Naive B cell (primary cell): ENCODE measurements around the gene TAMALIN. TPM values are rescaled to one million over a fixed set of nuclear protein-coding genes. Genes with fewer than 3 reads are reported as not detected.
A peak's percentile ranks its signal among the peaks of the same experiment; 100 is the strongest.

Experiments used
- ATAC-seq, 2 donors: fragments of 150-1000 bp; cut with Tn5 transposase; 2 replicates each; pipeline ENCODE4 v1.10.0; 2021; ENCODE audit warnings: low read depth in 2 of 2, mild to moderate bottlenecking in 2 of 2, moderate library complexity in 2 of 2
- DNase-seq: peaks from one replicate; pipeline ENCODE4 v3.0.0; 2022
- H3K27ac Mint-ChIP-seq, 6 donors: one replicate each; pipeline ENCODE4 v1.8.0; 2020 to 2022; ENCODE audit warnings: mild to moderate bottlenecking in 6 of 6, mixed read lengths in 6 of 6, moderate library complexity in 5 of 6, inconsistent platforms in 2 of 6
- H3K27me3 Mint-ChIP-seq, 3 donors: one replicate each; pipeline ENCODE4 v1.8.0; 2021 to 2022; ENCODE audit warnings: mixed read lengths in 3 of 3, mild to moderate bottlenecking in 1 of 3
- H3K36me3 Mint-ChIP-seq, 2 donors: one replicate each; pipeline ENCODE4 v1.8.0; 2020 to 2022; ENCODE audit warnings: mixed read lengths in 2 of 2, inconsistent platforms in 1 of 2, mild to moderate bottlenecking in 1 of 2
- H3K4me1 Mint-ChIP-seq, 3 donors: one replicate each; pipeline ENCODE4 v1.8.0; 2020 to 2022; ENCODE audit warnings: mixed read lengths in 3 of 3, inconsistent platforms in 1 of 3, mild to moderate bottlenecking in 1 of 3, moderate library complexity in 1 of 3
- H3K4me3 Mint-ChIP-seq, 8 donors: one replicate each; pipeline ENCODE4 v1.8.0; 2020 to 2022; ENCODE audit warnings: mild to moderate bottlenecking in 8 of 8, mixed read lengths in 8 of 8, moderate library complexity in 8 of 8, inconsistent platforms in 2 of 8
- H3K9me3 Mint-ChIP-seq, 7 donors: one replicate each; pipeline ENCODE4 v1.8.0; 2020 to 2022; ENCODE audit warnings: mixed read lengths in 7 of 7, mild to moderate bottlenecking in 5 of 7, inconsistent platforms in 2 of 7, moderate library complexity in 1 of 7
- polyA plus RNA-seq, 6 donors: library from polyadenylated mRNA; unstranded; fragments of 300-500 nt; fragmentation: Illumina TruSeq; gene quantifications; one replicate each; pipeline ENCODE4 v1.2.3, GENCODE V29; 2021; ENCODE audit warnings: low read depth in 6 of 6

TAMALIN gene
- polyA plus RNA-seq, 6 donors from 2014 or later: 2.9 to 28.7 (median 16.9) TPM

DNA sequence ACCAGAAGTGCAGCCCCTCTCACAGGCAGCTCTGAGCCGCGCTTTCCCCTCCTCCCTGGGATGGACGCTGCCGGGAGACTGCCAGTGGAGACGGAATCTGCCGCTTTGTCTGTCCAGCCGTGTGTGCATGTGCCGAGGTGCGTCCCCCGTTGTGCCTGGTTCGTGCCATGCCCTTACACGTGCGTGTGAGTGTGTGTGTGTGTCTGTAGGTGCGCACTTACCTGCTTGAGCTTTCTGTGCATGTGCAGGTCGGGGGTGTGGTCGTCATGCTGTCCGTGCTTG is 12.3 kb upstream of the TAMALIN start:
- Mint-ChIP-seq H3K27me3 (no peaks in the 10 kb centered on the region), H3K9me3 (no peaks in the 10 kb centered on the region), H3K27ac (no peak overlapping the region), H3K4me1 (peaks cover 3 to 7% (median 5%) of the 10 kb centered on the region in 3 donors), H3K4me3 (no peak overlapping the region), H3K36me3 (no peaks in the 10 kb centered on the region)
- DNase-seq (no peak), ATAC-seq (no peak)

GRCh38 chr12:51994959-51995358 is 11.8 kb upstream of the TAMALIN start:
- Mint-ChIP-seq H3K27ac (peak overlapping the region in 1 of 6 donors; percentile 63), H3K9me3 (no peaks in the 10 kb centered on the region), H3K4me3 (no peak overlapping the region), H3K36me3 (no peaks in the 10 kb centered on the region), H3K4me1 (peaks cover 3 to 7% (median 5%) of the 10 kb centered on the region in 3 donors), H3K27me3 (no peaks in the 10 kb centered on the region)
- DNase-seq (no peak), ATAC-seq (no peak)

GRCh38 chr12:51997136-51997535 is 9.6 kb upstream of the TAMALIN start:
- Mint-ChIP-seq H3K4me1 (peaks cover 3 to 7% (median 5%) of the 10 kb centered on the region in 3 donors), H3K4me3 (no peak overlapping the region), H3K27me3 (no peaks in the 10 kb centered on the region), H3K9me3 (no peaks in the 10 kb centered on the region), H3K27ac (no peak overlapping the region), H3K36me3 (no peaks in the 10 kb centered on the region)
- no peak for DNase-seq
- ATAC-seq: no peak

DNA sequence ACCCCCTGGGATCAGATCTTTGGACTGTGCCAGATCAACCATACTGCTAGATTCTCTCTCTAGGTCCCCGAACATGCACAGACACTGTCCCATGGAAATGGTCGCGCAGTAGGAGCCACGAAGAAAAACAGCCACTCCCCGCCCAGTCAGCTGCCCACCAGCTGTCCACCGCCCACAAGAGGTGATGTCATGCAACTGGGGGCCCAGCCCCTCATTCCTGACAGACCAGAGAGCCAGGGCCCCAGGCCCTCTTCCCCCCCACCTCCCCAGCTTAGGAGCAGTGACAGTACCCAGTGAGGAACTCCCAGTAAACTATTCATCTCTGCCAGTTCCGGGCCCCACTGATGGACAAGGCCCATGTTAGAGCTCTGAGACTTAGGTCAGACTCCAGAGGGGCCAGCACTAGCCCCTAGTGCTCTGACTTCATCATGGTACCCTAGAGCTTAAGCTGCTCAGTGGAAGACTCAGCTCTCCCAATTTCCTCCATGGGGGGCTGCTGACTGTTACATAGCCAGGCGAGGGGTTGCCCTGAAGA is 3.7 kb upstream of the TAMALIN start:
- H3K4me3 Mint-ChIP-seq: peak overlapping the region in 1 of 8 donors; percentile 14
- DNase-seq (no peak), ATAC-seq (no peak)
- no peaks in the 10 kb centered on the region for H3K27me3 Mint-ChIP-seq
- H3K36me3 Mint-ChIP-seq: no peaks in the 10 kb centered on the region
- peak overlapping the region in 4 of 6 donors; percentile 29 to 99 (median 66) for H3K27ac Mint-ChIP-seq
- peaks cover 19 to 27% (median 24%) of the 10 kb centered on the region in 3 donors for H3K4me1 Mint-ChIP-seq
- H3K9me3 Mint-ChIP-seq: no peaks in the 10 kb centered on the region

DNA sequence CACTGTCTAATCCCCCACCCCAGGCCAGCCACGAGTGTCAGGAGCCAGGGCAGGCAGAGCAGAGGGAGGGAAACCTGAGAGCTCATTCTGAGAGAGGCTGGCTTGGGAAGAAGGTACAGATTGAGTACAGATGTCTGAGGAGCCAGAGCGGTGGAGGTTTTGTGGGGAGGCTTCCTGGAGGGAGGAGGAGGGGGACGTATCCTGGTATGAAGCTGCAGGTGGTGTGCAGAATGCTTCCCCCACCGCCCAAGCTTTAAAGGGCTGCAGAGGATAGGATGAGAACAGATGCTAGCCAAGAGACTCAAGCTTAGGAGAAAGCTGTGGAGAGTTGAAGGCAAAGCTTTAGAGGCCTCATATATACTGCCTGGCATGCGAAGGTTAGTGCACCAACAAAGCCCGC is 3.2 kb upstream of the TAMALIN start:
- peaks cover 24 to 32% (median 27%) of the 10 kb centered on the region in 3 donors for H3K4me1 Mint-ChIP-seq
- no peaks in the 10 kb centered on the region for H3K9me3 Mint-ChIP-seq
- no peak for DNase-seq
- H3K27ac Mint-ChIP-seq: peak overlapping the region in 3 of 6 donors; percentile 58 to 99 (median 74)
- ATAC-seq: no peak
- H3K4me3 Mint-ChIP-seq: no peak overlapping the region
- no peaks in the 10 kb centered on the region for H3K27me3 Mint-ChIP-seq
- no peaks in the 10 kb centered on the region for H3K36me3 Mint-ChIP-seq

DNA sequence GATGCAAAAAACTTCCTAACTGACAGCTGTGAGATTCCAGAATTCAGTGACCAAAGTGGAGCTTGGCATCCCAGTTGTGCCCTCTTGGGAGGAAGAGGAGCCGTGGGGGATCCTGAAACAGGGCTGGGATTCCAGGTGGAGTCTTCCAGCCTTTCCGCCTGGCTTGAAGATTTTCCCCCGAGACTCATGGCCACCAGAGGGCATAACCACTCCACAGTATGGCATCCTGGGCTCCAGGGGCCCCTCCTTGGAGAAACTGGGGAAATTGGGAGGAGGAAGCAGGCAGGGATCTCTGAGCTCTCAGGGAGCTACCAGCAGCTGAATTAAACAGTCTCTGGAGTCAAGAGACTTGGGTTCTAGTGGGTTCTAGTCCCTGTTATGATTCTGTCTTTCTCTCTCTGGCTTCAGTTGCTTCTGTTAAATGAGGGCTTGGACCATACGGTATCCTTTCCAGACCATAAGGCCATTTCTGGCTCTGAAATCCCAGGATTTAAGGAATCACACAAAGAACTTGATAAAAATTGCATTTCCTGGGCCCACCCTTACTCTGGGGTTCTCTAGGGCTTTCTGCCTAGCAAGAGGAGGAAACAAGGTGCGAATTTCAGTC is 2.6 kb upstream of the TAMALIN start:
- H3K4me1 Mint-ChIP-seq: peaks cover 27 to 38% (median 31%) of the 10 kb centered on the region in 3 donors
- ATAC-seq: no peak
- no peak for DNase-seq
- peak overlapping the region in 1 of 8 donors; percentile 39 for H3K4me3 Mint-ChIP-seq
- H3K27me3 Mint-ChIP-seq: no peaks in the 10 kb centered on the region
- H3K36me3 Mint-ChIP-seq: no peaks in the 10 kb centered on the region
- H3K9me3 Mint-ChIP-seq: no peaks in the 10 kb centered on the region
- H3K27ac Mint-ChIP-seq: peak overlapping the region in 5 of 6 donors; percentile 24 to 99 (median 99)

DNA sequence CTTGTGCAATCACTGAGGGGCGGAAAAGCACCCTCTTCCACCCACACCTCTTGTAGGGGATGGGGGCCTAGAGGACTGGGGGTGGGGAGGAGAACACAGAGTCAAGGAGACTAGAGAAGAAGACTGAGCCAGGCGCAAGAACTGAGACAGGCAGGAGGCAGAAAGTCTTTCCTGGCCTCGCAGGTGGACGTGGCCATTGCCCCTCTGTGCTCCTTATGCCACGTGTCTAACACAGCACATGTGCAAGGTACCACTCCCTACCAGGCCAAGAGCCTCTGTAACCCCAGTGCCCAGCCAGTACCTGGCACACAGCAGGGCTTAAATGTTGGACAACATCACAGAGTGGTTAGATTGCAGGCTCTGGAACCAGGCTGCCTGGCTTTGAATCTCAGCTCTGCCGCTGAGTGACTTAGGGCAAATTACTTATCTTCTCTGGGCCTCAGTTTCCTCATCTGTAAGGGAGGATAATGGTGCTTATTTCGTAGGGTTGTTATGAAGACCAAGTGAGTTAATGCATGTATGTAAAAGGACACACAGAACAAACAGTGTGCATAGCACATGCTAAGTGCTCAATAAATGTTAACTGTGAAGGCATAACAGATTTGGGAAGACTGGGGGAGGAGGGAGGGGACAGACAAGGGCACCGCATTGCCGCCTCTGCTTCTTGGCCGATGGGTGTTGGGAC is 1.4 kb upstream of the TAMALIN start:
- no peak for ATAC-seq

GRCh38 chr12:52005903-52006703 is 643 bp upstream of the TAMALIN start:
- Mint-ChIP-seq H3K36me3 (no peaks in the 10 kb centered on the region), H3K27ac (peak overlapping the region; percentile 98 to 99 (median 99)), H3K4me3 (peak overlapping the region; percentile 84 to 97 (median 93)), H3K4me1 (peaks cover 31 to 42% (median 34%) of the 10 kb centered on the region in 3 donors), H3K9me3 (no peaks in the 10 kb centered on the region), H3K27me3 (no peaks in the 10 kb centered on the region)
- DNase-seq: peak; percentile 91
- ATAC-seq: peak; percentile 62

More for the DNA sequence above, 1.4 kb upstream of the TAMALIN start:
- no peaks in the 10 kb centered on the region for H3K36me3 Mint-ChIP-seq
- H3K9me3 Mint-ChIP-seq: no peaks in the 10 kb centered on the region
- peaks cover 31 to 42% (median 34%) of the 10 kb centered on the region in 3 donors for H3K4me1 Mint-ChIP-seq
- no peaks in the 10 kb centered on the region for H3K27me3 Mint-ChIP-seq
- H3K4me3 Mint-ChIP-seq: peak overlapping the region; percentile 84 to 97 (median 93)
- DNase-seq: no peak
- H3K27ac Mint-ChIP-seq: peak overlapping the region; percentile 98 to 99 (median 99)

GRCh38 chr12:52007158-52007921 is 594 bp downstream of the TAMALIN start:
- ATAC-seq (peak; percentile 51 to 54), DNase-seq (peak; percentile 89)
- Mint-ChIP-seq H3K9me3 (no peaks in the 10 kb centered on the region), H3K27ac (peak overlapping the region; percentile 98 to 100 (median 99)), H3K4me3 (peak overlapping the region; percentile 89 to 97 (median 95)), H3K36me3 (no peaks in the 10 kb centered on the region), H3K27me3 (no peaks in the 10 kb centered on the region), H3K4me1 (peaks cover 31 to 42% (median 34%) of the 10 kb centered on the region in 3 donors)

GRCh38 chr12:52007982-52008510 is 1.3 kb downstream of the TAMALIN start:
- Mint-ChIP-seq H3K4me1 (peaks cover 31 to 42% (median 34%) of the 10 kb centered on the region in 3 donors), H3K27ac (peak overlapping the region; percentile 98 to 100 (median 99)), H3K4me3 (peak overlapping the region; percentile 89 to 97 (median 95)), H3K36me3 (no peaks in the 10 kb centered on the region), H3K9me3 (no peaks in the 10 kb centered on the region), H3K27me3 (no peaks in the 10 kb centered on the region)
- DNase-seq: no peak
- ATAC-seq: no peak

GRCh38 chr12:52009081-52009751 is 2.5 kb downstream of the TAMALIN start:
- ATAC-seq (no peak), DNase-seq (peak; percentile 42)
- Mint-ChIP-seq H3K4me1 (peaks cover 31 to 42% (median 38%) of the 10 kb centered on the region in 3 donors), H3K36me3 (peaks cover 0 to 7% of the 10 kb centered on the region in 2 donors), H3K27ac (peak overlapping the region; percentile 67 to 99 (median 96)), H3K9me3 (no peaks in the 10 kb centered on the region), H3K4me3 (peak overlapping the region in 6 of 8 donors; percentile 35 to 97 (median 95)), H3K27me3 (no peaks in the 10 kb centered on the region)

DNA sequence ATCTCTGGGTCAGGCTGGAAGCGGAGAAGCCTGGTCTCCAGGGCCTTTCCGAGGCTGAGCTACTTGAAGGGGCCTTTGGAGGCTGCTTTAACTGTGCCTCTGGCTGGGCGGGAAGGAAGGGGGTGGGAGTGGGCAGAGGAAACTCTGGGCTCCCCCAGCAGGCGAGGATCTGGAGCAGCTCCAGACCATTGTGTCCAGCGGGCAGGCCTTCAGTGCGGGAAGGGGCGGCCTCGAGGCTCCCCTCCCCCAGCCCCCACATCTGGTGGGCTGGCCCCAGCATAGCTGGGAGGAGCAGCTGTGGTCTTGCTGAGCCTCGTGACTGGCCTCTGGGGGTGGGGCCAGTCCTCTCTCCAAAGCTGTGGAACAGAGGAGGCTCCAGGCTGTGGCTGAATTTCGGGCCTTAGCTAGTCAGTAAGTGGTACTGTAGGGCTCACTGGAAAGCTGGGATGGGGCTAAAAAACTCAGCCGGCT is 3.4 kb downstream of the TAMALIN start:
- Mint-ChIP-seq H3K4me3 (peak overlapping the region in 4 of 8 donors; percentile 2 to 97 (median 28)), H3K4me1 (peaks cover 29 to 39% (median 36%) of the 10 kb centered on the region in 3 donors), H3K36me3 (peaks cover 0 to 7% of the 10 kb centered on the region in 2 donors), H3K9me3 (no peaks in the 10 kb centered on the region), H3K27me3 (no peaks in the 10 kb centered on the region), H3K27ac (peak overlapping the region in 5 of 6 donors; percentile 69 to 99 (median 89))
- ATAC-seq (no peak), DNase-seq (peak; percentile 48)
